ENCODE data around the gene INKA2.

The INKA2 gene

GRCh38 chr1:111734426-111734825 is 4.8 kb downstream of the INKA2 start:
- in situ Hi-C loops (cut with MboI; ENCODE audit: low sequenced_read_pairs), result no loop called here

GRCh38 chr1:111733992-111734341 is 5.2 kb downstream of the INKA2 start:
- in situ Hi-C loops (cut with MboI; ENCODE audit: low sequenced_read_pairs), result no loop called here

- in situ Hi-C loops (cut with MboI; ENCODE audit: low sequenced_read_pairs), result no loop called here
Observed at GRCh38 chr1:111733183-111733991, 5.8 kb downstream of the INKA2 start.

- in situ Hi-C loops (cut with MboI; ENCODE audit: low sequenced_read_pairs), result no loop called here
Observed at GRCh38 chr1:111732718-111733117, 6.5 kb downstream of the INKA2 start.

GRCh38 chr1:111731956-111732355 is 7.2 kb downstream of the INKA2 start:
- in situ Hi-C loops (cut with MboI; ENCODE audit: low sequenced_read_pairs), result no loop called here

GRCh38 chr1:111730706-111731105 is 8.5 kb downstream of the INKA2 start:
- in situ Hi-C loops (cut with MboI; ENCODE audit: low sequenced_read_pairs), result no loop called here

- in situ Hi-C loops (cut with MboI; ENCODE audit: low sequenced_read_pairs), result no loop called here
Observed at GRCh38 chr1:111729946-111730681, 9.1 kb downstream of the INKA2 start.

- in situ Hi-C loops (cut with MboI; ENCODE audit: low sequenced_read_pairs), result no loop called here
Observed at GRCh38 chr1:111729271-111729921, 9.8 kb downstream of the INKA2 start.

- in situ Hi-C loops (cut with MboI; ENCODE audit: low sequenced_read_pairs), result no loop called here
Observed at GRCh38 chr1:111727056-111727455, 12.1 kb downstream of the INKA2 start.

GRCh38 chr1:111725192-111725591 is 14.0 kb downstream of the INKA2 start:
- in situ Hi-C loops (cut with MboI; ENCODE audit: low sequenced_read_pairs), result no loop called here

- in situ Hi-C loops (cut with MboI; ENCODE audit: low sequenced_read_pairs), result no loop called here
Observed at GRCh38 chr1:111723871-111724270, 15.3 kb downstream of the INKA2 start.

- in situ Hi-C loops (cut with MboI; ENCODE audit: low sequenced_read_pairs), result no loop called here
Observed at GRCh38 chr1:111723091-111723806, 15.9 kb downstream of the INKA2 start.

- in situ Hi-C loops (cut with MboI; ENCODE audit: low sequenced_read_pairs), result no loop called here
Observed at GRCh38 chr1:111720977-111721786, 18.0 kb downstream of the INKA2 start.

GRCh38 chr1:111720274-111720976 is 18.8 kb downstream of the INKA2 start:
- in situ Hi-C loops (cut with MboI; ENCODE audit: low sequenced_read_pairs), result no loop called here

GRCh38 chr1:111719674-111720132 is 19.5 kb downstream of the INKA2 start:
- in situ Hi-C loops (cut with MboI; ENCODE audit: low sequenced_read_pairs), result no loop called here

GRCh38 chr1:111719135-111719534 is 20.1 kb downstream of the INKA2 start:
- in situ Hi-C loops (cut with MboI; ENCODE audit: low sequenced_read_pairs), result no loop called here

GRCh38 chr1:111717450-111717849 is 21.7 kb downstream of the INKA2 start:
- in situ Hi-C loops (cut with MboI; ENCODE audit: low sequenced_read_pairs), result no loop called here

GRCh38 chr1:111716333-111716732 is 22.9 kb downstream of the INKA2 start:
- in situ Hi-C loops (cut with MboI; ENCODE audit: low sequenced_read_pairs), result no loop called here

GRCh38 chr1:111709986-111710385 is 29.2 kb downstream of the INKA2 start:
- in situ Hi-C loops (cut with MboI; ENCODE audit: low sequenced_read_pairs), result no loop called here

- in situ Hi-C loops (cut with MboI; ENCODE audit: low sequenced_read_pairs), result no loop called here
Observed at GRCh38 chr1:111707906-111708305, 31.3 kb downstream of the INKA2 start.
